AG10803 (cell line): Measurements from ENCODE around the gene RTN4.

ENCODE experiments used
- DNase-seq: peaks from one replicate; pipeline ENCODE4 v3.0.0; 2010; ENCODE audit warnings: low read depth
- H3K4me3 ChIP-seq: 2 replicates; pipeline ENCODE4 v1.5.1; 2011; ENCODE audit warnings: mild to moderate bottlenecking, low read length, control low read depth
- TF ChIP-seq, protein P1 (sequence below): conservative IDR thresholded peaks from 2 replicates; pipeline ENCODE4 v1.5.1; 2011; ENCODE audit warnings: mild to moderate bottlenecking, low read length, control low read depth, inconsistent platforms

RTN4 gene

DNA sequence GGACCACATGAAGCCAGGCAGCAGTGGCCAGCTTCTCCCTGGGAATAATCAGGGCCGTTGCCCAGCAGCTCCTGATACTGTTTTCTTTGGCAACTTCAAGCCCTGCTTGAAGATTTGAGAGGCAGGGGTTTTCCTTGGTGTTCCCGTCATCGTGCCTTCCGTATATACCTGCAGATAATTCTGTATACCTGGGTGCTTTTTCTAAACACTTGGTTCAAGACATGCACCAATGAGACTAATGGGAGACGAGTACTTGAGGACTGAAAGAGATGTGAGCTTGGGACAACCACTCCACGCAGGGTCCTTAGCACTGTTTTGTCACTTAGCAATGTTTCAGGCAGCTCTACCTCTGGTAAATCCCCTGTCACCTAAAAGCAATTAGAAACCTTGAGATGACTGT lies 118.8 kb downstream of the RTN4 start:
- TF ChIP-seq, protein P1, sequence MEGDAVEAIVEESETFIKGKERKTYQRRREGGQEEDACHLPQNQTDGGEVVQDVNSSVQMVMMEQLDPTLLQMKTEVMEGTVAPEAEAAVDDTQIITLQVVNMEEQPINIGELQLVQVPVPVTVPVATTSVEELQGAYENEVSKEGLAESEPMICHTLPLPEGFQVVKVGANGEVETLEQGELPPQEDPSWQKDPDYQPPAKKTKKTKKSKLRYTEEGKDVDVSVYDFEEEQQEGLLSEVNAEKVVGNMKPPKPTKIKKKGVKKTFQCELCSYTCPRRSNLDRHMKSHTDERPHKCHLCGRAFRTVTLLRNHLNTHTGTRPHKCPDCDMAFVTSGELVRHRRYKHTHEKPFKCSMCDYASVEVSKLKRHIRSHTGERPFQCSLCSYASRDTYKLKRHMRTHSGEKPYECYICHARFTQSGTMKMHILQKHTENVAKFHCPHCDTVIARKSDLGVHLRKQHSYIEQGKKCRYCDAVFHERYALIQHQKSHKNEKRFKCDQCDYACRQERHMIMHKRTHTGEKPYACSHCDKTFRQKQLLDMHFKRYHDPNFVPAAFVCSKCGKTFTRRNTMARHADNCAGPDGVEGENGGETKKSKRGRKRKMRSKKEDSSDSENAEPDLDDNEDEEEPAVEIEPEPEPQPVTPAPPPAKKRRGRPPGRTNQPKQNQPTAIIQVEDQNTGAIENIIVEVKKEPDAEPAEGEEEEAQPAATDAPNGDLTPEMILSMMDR: no peak
- DNase-seq: no peak

DNA sequence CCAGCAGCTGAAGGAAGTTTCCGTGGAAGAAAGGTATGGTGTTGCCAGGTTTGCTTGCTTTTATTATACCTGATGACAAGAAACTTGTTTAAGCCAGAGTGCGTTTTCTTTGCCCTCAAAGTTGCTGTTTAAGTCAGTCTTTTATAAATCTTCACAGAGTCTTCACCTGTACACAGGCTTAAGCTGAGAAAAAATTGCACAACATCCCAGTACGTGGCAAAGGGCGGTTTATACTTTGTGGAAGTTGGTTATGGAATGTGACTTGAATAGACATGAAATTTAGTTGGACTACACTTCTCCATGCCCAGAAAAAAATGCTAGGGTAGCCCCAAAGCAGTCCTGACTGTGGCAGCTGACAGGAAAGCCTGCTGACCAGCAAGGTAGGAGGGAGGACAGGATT lies 121.5 kb downstream of the RTN4 start:
- TF ChIP-seq, protein P1: no peak

More for the DNA sequence above, 118.8 kb downstream of the RTN4 start:
- no peak overlapping the region for H3K4me3 ChIP-seq

DNA sequence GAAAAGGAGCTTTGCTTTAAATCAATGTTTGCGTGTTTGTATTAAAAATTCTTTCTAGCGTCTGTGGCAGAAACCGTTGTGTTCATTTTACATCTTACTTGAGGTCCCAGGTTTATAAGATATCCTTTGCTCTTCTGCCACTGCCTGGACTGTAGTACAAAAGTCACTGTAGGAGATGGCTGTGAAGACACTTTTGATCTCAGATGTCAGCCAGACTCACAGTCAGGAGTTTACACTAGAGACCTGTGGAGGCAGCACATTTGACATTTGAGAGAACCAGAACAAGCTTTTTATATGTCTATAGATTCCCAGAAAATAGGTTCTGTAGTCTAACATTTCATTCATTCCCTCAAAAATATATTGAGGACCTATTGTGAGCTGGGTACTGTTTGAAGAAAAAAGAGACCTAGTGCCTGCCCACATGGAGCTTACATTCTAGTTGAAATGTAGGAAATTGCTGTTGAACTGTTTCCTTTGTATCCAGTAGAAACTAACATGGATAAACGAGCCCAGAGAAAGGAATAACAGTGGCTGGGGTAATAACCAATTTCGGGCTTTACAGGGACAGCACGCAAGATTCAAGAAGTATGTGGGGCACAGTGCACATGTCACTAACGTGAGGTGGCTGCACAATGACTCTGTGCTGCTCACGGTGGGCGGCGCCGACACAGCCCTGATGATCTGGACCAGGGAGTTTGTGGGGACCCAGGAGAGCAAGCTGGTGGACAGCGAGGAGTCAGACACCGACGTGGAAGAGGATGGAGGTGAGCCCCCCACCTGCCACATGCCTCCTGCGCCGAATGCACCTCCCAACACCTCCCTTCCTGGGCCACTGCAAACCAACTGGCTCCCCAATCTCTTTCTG lies 122.3 kb downstream of the RTN4 start:
- no peak for DNase-seq
- H3K4me3 ChIP-seq: no peak overlapping the region
- TF ChIP-seq, protein P1: no peak

More for the DNA sequence above, 121.5 kb downstream of the RTN4 start:
- no peak for DNase-seq
- no peak overlapping the region for H3K4me3 ChIP-seq

DNA sequence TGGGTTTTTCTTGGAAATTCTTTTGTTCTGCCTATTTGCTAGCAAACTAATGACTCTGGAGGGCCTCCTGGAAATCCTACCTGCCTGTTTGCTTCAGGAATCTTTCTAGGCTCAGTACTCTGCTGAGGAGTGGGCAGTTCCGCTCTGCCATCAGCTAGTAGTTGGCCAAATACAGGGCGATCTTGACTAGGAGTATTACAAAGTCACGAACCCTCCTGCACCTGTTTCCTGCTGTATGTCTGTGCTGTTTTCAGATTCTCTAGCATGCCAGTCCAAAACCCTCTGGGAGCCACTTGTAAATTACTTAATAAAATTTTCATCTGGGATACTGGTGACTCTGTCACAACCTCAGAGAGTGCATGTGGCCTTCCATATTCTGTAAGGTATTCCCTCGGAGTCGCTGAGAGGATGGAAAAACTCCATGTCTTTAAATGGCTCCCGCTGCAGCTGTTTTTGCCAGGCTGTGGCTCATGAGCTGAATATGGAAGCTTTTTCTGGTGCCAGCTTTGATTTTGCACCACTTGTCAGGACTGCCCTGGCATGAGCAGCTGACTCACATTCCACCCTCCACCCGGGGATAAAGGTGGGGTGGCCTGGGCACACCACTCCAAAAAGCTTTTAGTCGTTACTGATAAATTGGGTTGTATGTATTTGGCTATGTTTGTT lies 123.0 kb downstream of the RTN4 start:
- TF ChIP-seq, protein P1: no peak
- H3K4me3 ChIP-seq: no peak overlapping the region
- no peak for DNase-seq

DNA sequence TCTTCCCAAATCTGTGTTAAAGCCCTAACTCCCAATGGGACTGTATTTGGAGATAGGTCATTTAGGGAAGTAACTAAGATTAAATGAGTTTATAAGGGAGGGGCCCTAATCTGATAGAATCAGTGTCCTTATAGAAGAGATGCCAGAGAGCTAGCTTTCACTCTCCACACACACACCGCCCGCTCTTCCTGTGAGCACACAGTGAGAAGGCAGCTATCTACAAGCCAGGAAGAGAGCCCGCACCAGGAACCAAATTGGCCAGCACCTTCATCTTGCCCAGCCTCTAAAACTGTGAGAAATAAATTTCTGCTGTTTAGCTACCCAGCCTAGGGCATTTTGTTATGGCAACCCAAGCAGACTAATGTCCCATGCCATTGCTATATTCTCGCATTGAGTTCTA lies 125.2 kb downstream of the RTN4 start:
- no peak for DNase-seq
- TF ChIP-seq, protein P1: no peak
- H3K4me3 ChIP-seq: no peak overlapping the region

DNA sequence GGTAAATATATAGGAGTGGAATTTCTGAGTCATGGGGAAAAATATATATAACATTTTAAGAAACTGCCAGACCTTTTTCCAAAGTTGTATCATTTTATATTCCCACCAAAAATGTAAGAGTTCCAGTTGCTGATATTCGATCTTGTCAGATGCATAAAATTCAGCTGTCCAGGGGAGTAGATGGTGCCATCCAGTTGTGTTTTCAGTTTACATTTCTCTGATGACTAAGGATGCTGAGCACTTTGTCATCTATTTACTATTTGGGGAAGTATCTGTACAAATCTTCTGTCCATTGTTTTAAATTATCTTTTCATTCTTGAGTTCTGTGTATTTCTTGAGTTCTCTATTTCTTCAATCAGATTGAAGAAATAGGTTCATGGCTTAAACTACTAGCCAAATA lies 126.1 kb downstream of the RTN4 start:
- no peak overlapping the region for H3K4me3 ChIP-seq
- TF ChIP-seq, protein P1: no peak
- no peak for DNase-seq
